Sigmoid colon (tissue), 4 donors: ENCODE results near the gene LRP2BP.

Source experiments
- EP300 ChIP-seq, 4 donors: sonication (generic); formaldehyde crosslinking; IDR thresholded peaks; one replicate each; pipeline ENCODE4 v1.6.1; 2017; ENCODE audit warnings: antibody characterized with exemption in 4 of 4
- POLR2A ChIP-seq, 2 donors: fragments of 450-650 bp; IDR thresholded peaks; one replicate each; pipeline ENCODE4 v1.6.1; 2016; ENCODE audit warnings: antibody characterized with exemption in 2 of 2, mild to moderate bottlenecking in 2 of 2, moderate library complexity in 2 of 2
- POLR2AphosphoS5 ChIP-seq, 4 donors: sonication (generic); formaldehyde crosslinking; IDR thresholded peaks; one replicate each; pipeline ENCODE4 v1.6.1; 2017; ENCODE audit warnings: antibody characterized with exemption in 4 of 4
- TF ChIP-seq, protein P1 (sequence below), 4 experiments: fragments of 450-650 bp in 3 of 4; fragments of 200-600 bp in 1 of 4; IDR thresholded peaks; one replicate each; pipeline ENCODE4 v1.5.1; 2016 to 2019; ENCODE audit warnings: antibody characterized with exemption in 4 of 4, mild to moderate bottlenecking in 3 of 4, moderate library complexity in 2 of 4

- TF ChIP-seq, protein P1, sequence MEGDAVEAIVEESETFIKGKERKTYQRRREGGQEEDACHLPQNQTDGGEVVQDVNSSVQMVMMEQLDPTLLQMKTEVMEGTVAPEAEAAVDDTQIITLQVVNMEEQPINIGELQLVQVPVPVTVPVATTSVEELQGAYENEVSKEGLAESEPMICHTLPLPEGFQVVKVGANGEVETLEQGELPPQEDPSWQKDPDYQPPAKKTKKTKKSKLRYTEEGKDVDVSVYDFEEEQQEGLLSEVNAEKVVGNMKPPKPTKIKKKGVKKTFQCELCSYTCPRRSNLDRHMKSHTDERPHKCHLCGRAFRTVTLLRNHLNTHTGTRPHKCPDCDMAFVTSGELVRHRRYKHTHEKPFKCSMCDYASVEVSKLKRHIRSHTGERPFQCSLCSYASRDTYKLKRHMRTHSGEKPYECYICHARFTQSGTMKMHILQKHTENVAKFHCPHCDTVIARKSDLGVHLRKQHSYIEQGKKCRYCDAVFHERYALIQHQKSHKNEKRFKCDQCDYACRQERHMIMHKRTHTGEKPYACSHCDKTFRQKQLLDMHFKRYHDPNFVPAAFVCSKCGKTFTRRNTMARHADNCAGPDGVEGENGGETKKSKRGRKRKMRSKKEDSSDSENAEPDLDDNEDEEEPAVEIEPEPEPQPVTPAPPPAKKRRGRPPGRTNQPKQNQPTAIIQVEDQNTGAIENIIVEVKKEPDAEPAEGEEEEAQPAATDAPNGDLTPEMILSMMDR (IDR thresholded peaks at IDR 0.05) = no peak
- no peak for TF ChIP-seq POLR2A (IDR thresholded peaks at IDR 0.05)
- TF ChIP-seq EP300 (IDR thresholded peaks at IDR 0.05) = no peak
- no peak for TF ChIP-seq POLR2AphosphoS5 (IDR thresholded peaks at IDR 0.05)
These were observed 30.8 kb downstream of the LRP2BP start for GRCh38 chr4:185364886-185365285.
